DMS53 treated with DMSO at 0.1 percent for 48 hours (cell line): ENCODE measurements around the gene ALS2CL.
A peak's percentile ranks its signal among the peaks of the same experiment; 100 is the strongest.

ENCODE experiments used
- DNase-seq: peaks from one replicate; lab custom pipeline; 2025; ENCODE audit not compliant: unreplicated experiment; lab: John Stamatoyannopoulos, UW

The ALS2CL gene

DNA sequence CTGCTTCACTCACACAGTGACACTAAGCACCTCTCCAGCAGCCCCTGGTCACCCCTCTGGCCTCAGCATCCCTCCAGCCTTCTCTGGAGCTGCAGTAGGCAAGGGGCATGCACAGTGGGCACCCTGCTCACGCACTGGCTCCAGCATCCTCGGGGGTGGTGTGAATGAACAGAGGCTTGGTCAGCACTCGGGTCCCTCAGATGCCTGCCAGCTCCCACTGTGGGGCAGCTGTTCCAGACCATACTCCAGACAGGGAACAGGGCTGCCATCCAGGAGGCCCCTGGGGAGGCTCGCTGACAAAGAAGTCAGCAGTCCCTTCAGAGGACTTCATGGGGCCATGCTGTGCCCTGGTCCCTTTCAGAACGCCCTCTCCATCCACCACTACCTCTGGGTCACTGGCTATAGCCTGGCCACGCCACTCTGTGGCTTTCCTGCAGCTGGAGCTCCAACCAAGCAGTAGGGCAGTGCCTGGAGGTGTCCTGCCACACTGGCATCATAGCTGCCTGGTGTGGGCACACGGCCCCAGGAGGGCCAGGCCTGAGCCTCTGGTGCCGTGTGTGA, 26.3 kb downstream of the ALS2CL start:
- DNase-seq = no peak

DNA sequence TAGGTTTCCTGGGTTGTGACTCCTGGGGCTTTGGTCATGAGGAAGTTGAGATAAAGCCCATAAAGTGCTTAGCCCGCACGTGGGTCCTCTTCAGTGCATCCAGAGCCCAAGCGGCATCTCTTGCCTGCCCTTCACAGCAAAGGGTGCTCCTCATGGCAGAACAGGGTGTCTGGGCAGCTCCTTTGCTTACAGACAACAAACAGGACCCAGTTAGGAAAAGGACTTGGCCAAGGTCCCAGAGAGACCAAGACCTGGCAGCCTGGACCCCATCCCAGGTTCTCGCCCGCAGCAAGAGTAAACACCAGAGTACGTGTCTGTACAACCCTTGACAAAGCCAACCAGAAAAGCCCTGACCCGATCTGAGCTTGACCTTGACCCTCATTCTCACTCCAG, 27.0 kb downstream of the ALS2CL start:
- DNase-seq = no peak

DNA sequence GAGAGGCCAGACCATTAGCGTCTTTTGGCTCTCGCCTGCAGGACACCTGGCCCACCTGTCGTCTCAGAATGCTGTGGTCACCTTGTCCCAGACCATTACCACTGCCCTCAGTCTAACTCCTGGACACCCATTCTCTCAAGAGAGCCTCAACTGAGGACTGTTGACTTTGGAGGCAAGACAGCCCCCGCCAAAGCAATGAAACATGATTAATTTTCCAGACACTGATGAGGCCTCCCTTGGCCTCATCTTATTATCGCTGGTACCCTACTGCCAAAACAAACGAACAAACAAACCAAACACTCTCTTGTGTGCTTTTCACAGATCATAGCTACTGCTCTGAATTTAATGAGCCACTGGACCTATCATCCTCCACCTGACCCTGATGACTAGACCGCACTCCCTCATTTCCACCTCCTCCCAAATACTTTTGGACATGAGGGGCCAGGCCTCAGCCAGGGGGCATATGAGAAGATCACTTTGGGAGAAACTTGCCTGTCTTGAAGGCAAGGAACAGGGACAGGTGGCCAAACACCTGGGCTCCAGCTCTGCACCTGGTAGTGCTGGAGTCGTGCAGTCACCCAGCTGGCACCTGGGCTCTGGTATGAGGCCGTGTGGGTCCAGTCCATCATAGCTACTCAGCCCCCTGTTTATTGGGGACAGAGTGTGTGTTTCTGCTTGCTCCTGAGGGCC, 27.6 kb downstream of the ALS2CL start:
- DNase-seq = no peak

DNA sequence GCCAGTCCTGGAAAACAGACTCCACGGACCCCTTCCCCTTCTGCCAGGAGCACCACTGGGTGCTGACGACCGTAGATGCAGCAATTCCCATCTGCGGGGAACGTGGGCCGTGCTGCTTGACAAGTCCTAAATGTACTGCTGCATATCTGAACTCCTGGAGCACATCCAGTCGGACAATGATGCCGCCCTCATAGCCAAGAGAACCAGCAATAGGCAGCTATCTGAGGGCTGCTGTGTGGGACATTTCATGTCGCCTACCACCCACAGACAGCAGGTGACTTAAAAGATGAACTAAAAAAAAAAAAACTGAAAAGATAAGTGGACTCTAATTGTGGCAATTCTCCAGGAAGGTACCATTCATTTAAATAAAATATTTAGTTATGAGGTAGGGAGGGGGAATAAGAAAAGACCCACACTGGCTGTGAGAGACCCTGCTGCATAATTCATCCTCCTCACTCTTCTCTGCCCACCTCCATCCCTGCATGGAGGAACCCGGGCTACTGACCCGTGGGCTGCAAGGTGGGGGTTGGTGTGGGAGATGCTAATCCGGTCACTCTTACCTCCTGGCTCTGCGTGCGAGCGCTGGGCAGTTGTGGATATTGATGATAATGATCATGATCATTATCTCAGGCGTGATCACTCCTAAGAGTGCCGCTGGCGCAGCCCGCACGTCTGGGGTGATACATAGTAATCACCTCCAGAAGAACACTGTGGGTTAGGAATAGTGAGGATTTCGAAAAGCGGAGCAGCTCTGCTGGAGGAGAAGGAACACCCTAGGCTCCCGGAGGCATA, 28.3 kb downstream of the ALS2CL start:
- DNase-seq = no peak

DNA sequence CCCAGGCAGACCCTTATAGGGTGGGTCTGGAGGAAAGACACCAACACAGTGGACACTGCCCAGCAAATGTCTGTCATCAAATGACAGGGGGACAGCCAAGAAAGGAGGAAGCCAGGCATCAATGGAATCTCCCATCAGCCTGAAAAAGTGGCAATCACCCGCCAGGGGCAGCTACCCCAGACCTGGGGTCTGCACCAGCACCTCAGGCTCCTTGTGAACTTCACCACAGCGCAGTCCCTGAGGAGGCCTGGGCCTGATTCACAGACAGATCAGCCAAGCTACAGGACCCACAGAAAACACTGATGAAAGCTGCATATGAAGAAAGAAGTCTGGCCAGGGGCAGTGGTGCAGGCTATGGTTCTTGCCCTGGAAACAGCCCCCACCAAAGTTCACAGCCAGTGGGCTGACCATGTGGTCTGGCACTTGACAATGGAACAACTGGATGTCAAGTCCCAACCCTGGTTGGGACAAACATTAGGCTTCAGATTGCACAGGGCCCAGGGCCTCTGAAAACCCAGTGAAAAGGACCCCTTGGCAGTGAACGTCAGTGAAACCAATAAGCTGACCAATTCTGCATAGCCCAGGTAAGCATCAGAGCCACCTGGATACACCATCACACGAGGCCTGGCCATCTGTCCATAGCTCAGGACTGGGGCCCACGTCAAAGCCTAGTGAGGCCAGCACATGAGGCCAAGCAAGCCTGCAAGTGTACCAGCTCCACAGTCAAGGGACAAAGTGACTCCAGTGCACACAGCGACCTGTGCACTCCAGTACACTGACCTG, 29.1 kb downstream of the ALS2CL start:
- no peak for DNase-seq

DNA sequence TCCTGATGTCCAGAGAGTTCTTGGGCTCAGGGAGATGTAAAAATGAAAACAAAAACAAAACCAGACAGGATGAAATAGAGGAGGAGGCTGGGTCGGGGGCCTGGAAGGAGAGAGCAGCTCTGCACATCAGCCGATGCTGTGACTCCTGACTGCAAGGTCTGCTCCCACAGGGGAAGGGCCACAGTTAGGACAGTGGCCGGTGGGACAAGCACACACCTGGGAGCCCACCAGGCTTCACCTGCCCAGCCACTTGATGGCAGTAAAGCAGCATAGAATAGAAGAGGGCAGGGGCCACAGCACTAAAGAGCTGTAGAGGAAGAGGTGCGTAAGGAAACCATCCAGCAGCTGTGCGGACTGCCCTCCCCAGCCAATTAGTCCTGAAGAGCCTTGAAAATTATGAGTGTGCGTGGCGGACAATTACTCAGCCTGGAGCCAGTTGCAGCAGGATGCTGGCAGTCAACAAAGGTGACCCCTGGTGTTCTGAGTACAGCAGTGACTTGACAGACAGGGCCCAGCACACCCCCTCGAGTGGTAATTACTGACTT, 29.8 kb downstream of the ALS2CL start:
- peak; percentile 4 for DNase-seq

DNA sequence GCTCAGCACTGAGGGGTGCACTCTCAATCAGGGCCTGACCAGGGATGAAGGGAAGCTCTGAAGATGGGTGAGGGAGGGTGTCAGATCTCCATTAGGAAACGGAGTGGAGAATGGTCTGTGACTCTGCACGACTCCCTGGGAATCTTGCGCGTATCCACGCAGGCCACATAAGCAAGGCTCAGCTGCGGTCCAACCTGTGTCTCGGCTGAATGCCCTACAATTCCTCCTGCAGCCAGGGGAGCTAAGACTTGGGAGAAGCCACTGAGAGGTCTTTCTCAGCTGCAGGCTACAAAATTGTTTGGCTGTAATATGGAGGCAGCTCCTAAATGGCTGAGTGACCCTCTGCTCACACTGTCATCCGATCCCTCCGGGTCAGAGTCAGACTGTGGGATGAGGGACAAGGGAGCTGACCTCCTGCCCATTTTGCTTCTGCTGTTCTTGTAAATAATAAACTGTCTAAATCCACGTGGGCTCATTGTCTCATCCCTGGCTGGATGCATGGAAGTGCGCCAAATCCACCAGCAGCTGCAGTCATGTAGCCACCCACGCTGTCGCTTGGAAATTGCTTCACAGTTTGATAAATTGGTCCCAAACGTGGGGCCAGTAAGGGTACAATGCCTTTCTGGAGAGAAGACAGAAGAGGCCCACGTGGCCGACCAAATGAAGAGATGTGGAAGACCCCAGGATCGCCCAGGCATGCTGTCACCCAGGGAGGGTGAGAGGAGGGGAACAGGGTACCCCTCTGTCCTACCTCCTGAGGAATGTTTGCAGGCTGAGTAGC, 30.5 kb downstream of the ALS2CL start:
- no peak for DNase-seq

DNA sequence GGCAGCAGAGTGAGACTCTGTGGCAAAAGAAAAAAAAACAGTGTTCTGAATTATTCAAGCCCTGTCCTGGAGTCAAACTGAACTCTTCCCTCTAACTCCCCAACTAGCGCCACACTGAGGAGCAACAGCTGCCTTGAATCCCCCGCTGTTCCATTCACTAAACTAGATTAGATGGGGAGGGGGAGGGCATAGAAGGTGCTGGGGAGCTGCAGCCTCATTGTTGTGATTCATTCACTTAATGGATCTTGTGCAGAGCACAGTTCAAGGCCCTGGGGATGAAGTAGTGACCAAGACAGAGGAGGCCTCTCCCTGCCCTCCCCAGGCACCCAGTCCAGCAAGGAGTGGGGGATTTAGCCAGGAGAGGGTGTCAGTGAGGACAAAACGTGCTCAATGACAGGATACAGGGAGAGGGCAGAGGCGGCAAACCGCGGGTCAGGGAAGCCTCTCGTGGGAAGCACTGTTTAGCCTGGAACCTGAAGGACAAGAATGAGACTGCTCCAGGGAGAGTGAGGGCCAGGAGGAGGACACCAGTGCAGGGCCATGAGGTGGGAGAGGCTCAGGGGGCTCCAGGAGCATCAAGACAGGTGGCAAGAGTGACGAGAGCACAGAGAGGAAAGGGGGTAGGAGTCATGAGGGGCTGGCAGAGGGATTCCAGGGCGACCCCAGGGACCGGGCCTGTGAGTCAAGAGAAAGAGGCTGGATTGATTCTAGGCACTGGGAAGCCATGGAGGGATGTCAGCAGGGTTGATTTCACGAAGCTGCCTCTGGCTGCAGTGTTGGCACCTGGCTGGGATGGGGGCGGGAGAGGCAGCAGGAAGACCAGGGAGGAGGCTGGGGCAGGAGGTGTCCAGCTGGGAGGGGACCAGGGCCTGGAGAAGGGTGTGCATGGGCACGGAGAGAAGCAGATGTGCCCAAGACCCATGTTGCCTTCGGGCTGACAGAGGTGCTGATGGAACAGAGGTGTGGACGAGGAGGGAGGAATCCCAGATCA, 31.4 kb downstream of the ALS2CL start:
- no peak for DNase-seq

DNA sequence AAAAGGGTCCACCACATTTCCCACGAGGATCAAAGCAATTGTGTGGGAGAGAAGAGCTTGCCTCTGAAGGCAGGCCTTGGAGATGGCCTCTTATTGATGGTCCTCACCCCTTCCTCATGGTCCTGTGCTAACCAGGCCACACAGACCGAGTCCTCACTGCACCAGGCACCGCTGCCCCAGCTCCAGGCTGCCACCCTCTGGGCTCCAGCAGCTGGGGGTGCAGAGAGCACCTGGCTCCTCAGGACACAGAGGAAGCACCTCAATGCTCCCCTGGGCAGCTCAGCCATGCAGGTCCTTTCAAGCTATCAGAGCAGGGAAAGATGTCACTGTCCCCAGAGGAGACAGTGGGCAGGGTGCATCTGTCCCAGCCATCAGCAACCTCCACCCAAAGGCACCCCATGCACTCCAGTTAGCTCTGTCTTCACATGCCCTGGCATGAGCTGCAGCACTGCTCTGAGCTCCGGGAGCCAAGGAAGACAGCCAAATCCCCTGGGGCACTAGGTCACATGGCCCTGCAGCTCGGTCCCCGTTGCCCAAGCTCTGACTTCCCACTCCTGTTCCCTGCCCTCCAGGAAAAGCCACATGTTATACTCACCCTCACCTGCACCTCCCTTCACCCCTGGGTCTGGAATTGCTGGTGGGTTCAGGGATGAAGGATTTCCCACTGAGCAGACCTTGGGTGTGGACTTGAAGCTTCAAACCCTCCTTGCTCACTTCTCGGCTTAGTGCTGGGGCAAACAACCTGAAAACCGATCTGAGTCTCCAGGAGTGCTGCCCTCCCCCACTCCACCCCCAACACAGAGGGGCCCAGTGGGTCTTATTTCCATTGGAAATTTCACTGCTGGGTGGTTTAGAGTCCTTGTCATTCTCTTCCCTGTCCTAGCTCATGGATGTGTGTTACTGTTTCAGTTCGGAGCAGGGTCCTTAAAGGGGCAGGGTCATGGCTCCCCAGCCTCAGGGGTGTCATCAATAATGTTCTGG, 32.6 kb downstream of the ALS2CL start:
- DNase-seq = no peak

DNA sequence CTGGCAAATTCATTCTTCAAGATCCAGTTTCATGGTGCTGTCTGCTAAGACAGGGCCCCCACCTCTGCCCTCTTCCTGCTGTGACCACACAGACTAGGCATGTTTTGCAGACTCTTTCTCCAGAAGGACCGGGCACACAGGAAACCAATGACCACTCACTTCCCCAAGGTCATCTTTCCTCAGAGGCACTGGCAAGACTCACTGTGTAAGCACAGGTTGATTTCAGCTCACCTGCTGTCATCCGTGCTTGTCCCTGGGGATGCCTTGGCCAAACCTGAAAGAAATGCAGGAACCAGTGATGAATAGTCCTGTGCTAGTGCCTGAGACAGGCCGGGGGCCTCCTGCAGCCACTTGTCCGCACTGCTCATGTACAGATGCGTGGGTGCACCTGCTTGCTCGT, 33.5 kb downstream of the ALS2CL start:
- DNase-seq = no peak

DNA sequence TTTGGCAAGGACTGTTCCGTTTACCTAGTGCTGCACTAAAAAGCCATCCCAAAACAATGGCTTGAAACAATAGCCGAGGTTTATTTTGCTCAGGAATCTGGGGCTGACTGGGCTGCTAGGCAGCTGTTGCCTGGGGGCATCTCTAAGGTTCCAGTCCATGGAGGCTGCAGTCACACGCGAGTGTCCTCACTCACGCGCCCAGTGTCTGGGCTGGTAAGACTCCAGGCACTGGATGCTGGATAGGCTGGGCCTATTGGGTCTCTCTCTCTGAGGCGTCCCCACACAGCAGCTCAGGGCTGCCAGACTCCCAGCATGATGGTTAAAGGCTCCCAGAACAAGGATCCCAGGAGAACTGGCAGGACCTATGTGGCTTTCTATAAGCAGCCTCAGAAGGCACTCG, 34.2 kb downstream of the ALS2CL start:
- no peak for DNase-seq

DNA sequence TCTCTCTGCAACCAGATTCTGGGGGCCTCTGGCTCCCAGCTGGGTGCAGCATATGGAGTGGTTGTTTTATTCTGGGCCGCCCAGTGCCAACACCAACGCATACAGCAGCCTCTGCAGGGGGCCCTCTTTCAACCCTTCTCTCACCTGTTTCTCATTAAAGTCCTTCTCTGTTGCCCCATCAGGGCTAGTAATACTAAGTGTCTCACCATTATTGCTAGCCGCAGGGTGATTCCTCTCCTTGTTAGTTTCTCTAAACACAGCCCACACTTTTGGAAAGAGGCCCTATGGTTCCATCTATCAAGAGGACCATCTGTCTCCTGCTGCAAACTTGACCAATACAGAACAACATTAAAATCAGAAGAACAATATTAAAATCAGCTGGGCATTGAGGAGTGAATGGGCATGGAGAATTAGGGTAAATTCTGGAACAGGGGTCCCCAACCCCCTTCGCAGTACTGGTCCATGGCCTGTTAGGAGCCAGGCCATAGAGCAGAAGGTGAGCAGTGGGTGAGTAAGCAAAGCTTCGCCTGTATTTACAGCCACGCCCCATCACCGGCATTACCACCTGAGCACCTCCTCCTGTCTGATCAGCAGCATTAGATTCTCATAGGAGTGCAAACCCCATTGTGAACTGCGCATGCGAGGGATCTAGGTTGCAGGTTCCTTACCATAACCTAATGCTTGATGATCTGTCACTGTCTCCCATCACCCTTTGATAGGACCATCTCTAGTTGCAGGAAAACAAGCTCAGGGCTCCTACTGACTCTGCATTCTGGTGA, 36.5 kb downstream of the ALS2CL start:
- no peak for DNase-seq

DNA sequence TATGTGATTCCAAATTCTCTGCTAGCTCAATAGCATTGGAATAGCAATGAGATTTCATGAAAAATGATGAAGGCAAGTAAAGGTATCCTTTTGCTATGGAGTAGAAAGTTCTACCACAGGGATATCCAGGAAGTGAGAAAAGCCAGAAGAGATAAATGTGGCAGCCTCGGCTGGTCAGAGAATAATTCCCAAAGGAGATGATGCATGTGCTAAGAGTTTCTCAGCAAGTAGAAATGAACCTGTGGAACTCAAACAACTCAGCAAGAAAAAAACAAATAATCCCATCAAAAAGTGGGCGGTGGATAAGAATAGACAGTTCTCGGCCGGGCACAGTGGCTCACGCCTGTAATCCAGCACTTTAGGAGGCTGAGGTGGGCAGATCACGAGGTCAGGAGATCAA, 38.2 kb downstream of the ALS2CL start:
- DNase-seq = no peak

DNA sequence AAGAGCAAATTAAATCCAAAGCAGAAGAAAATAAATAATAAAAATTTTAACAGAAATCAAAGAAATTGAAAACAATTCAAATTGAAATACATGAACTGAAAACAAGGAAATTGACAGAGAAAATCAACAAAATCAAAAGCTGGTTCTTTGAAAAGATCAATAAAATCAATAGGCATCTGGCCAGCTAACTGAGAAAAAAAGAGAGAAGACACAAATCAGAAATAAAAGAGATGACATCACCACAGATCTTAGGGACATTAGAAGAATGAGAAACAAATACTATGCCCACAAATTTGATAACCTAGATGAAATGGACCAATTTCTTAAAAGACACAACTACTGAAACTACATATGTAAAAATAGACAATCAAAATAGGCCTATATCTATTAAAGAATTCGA, 42.4 kb downstream of the ALS2CL start:
- no peak for DNase-seq

DNA sequence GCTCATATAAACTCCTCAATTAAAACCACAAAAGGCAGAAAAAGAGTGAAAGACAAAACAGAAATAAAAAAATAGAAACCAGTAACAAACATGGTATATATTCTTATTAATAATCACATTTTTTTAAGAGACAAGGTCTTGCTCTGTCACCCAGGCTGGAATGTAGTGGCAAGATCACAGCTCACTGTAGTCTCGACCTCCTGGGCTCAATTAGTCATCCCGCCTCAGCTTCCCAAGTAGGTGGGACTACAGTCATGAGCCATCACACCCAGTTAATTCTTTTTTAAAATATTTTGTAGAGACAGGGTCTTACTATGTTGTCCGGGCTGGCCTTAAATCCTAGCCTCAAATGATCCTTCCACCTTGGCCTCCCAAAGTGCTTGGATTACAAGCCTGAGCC, 44.0 kb downstream of the ALS2CL start:
- no peak for DNase-seq

DNA sequence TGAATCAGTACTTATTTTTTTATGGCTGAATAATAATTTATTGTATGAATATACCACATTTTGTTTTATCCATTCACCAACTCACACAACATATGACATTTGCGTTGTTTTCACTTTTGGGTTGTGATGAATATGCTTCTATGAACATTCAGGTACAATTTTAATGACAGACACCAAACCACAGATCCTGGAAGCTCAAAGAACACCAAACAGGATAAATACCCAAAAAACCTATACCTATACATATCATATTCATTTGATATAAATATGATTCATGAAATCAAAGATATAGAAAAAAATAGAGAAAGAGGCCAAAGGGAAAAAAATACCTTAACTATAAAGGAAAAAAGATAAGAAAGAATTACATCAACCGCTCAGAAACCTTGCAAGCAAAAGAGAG, 45.4 kb downstream of the ALS2CL start:
- no peak for DNase-seq

DNA sequence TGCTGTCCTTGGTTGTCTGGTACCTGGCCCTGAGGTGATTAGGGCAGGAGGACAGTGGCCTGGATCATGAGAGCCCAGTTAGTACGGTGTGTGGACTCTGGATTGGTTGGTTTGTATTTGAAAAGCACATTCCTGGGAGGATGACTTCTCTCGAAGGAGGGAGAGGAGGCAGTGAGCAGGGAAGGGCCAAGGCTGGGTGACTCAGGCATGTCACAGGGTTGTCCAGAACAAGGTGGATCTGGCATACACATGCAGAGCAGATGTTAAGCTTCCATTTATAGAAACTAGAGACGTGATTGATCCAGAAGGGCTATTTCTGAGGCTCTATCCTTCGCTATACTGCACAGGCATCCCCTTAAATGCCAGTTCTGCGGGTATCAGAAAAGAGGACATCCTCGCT, 46.8 kb downstream of the ALS2CL start:
- DNase-seq = no peak
